Common myeloid progenitor, CD34-positive (primary cell): Measurements from ENCODE around the gene RAB9A.

Experiments
- CTCF ChIA-PET: fragments of 350-600 bp; sonication (Branson Sonifier 250); formaldehyde crosslinking; loops from one replicate; lab custom pipeline; 2021; ENCODE audit warnings: antibody characterized with exemption; lab: Charles Lee
- POLR2A ChIA-PET: fragments of 350-600 bp; sonication (Branson Sonifier 250); formaldehyde crosslinking; loops from one replicate; lab custom pipeline; 2021; ENCODE audit warnings: antibody characterized with exemption; lab: Charles Lee
- DNase-seq, 3 donors: peaks; one replicate each; pipeline versions ENCODE4 v3.0.0 to v3.0.0-alpha.2; 2013
- H3K27ac ChIP-seq, 2 experiments: 1 replicate in 1 of 2; 2 replicates in 1 of 2; pipeline ENCODE4 v1.7.0; 2013; ENCODE audit warnings: inconsistent platforms in 2 of 2, low read length in 2 of 2, mild to moderate bottlenecking in 2 of 2, low read depth in 1 of 2, moderate library complexity in 1 of 2; ENCODE audit not compliant: severe bottlenecking in 2 of 2, insufficient read depth in 1 of 2, poor library complexity in 1 of 2
- H3K27me3 ChIP-seq, 5 experiments: replicated peaks in 2 of 5; 1 replicate in 3 of 5; 2 replicates in 2 of 5; pipeline versions ENCODE4 v1.6.1 to v1.7.0; 2013; ENCODE audit warnings: low read length in 4 of 5, mild to moderate bottlenecking in 2 of 5, moderate library complexity in 2 of 5, inconsistent platforms in 1 of 5; ENCODE audit not compliant: insufficient read depth in 5 of 5, control insufficient read depth in 4 of 5
- H3K36me3 ChIP-seq, 4 experiments: 1 replicate in 2 of 4; 2 replicates in 2 of 4; pipeline versions ENCODE4 v1.6.1 to v1.7.0; 2013; ENCODE audit warnings: low read length in 3 of 4, control low read depth in 1 of 4, mild to moderate bottlenecking in 1 of 4; ENCODE audit not compliant: control insufficient read depth in 4 of 4, insufficient read depth in 4 of 4
- H3K4me1 ChIP-seq, 4 experiments: 1 replicate in 3 of 4; 2 replicates in 1 of 4; pipeline versions ENCODE4 v1.6.1 to v1.7.1; 2013; ENCODE audit warnings: low read length in 3 of 4, mild to moderate bottlenecking in 3 of 4, control low read depth in 1 of 4, inconsistent platforms in 1 of 4, moderate library complexity in 1 of 4; ENCODE audit not compliant: control insufficient read depth in 4 of 4, insufficient read depth in 4 of 4; ENCODE audit errors: control extremely low read depth in 1 of 4
- H3K4me3 ChIP-seq, 7 experiments: 1 replicate in 4 of 7; 2 replicates in 3 of 7; pipeline versions ENCODE4 v1.5.1 to v1.7.0; 2013; ENCODE audit warnings: mild to moderate bottlenecking in 7 of 7, low read length in 6 of 7, moderate library complexity in 6 of 7, inconsistent platforms in 2 of 7, low read depth in 2 of 7, control low read depth in 1 of 7; ENCODE audit not compliant: insufficient read depth in 4 of 7, control insufficient read depth in 1 of 7; ENCODE audit errors: extremely low read depth in 1 of 7
- H3K9me3 ChIP-seq, 5 experiments: 1 replicate in 4 of 5; 2 replicates in 1 of 5; pipeline versions ENCODE4 v1.6.1 to v1.7.1; 2013; ENCODE audit warnings: low read length in 4 of 5, mild to moderate bottlenecking in 2 of 5, inconsistent platforms in 1 of 5, low read depth in 1 of 5, moderate library complexity in 1 of 5; ENCODE audit not compliant: control insufficient read depth in 4 of 5, insufficient read depth in 2 of 5; ENCODE audit errors: control extremely low read depth in 1 of 5
- WGBS: methylation state at CpG from one replicate; pipeline ENCODE4 v1.1.5; 2013; ENCODE audit not compliant: insufficient coverage; 5-methylcytosine and 5-hydroxymethylcytosine counted together

RAB9A gene

DNA sequence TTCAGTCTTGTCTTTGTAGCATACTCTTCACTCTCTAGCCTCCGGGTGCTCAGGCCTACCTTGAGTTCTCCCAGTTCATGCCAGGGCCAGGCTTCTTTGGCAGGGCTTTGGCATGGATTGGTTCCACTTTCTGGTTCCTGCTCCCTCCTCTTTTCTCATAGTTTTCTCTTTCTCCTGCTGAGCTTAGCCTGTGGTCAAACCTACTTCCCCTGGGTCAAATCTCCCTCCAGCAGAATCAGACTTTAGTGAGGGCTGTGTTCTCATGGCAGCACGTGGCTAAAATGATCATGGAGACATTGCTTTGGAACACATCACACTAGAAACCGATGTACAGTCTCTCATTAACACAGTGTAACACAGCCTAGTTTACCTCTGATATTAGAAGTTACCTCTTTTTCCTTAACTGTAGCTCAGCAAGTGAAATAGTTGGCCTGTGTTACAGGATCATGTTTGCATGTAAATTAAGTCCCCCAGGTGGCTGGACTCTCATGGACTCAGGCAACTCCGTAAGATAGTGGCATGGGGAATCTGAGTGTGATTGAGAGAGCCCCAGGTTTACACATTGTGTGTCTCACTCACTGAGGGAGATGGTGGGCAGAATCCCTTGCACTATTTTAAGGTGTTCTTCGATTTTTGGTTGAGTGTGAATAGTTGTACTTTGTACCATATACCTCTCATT is 13.3 kb downstream of the RAB9A start:
- POLR2A ChIA-PET, result no interaction called here
- no peak overlapping the region for H3K4me3 ChIP-seq
- H3K9me3 ChIP-seq, result no peaks in the 10 kb centered on the region
- no peak for DNase-seq
- CTCF ChIA-PET, result interaction anchor here (0.6 kb wide), 1 partner anchor 23 kb away, joined by 3 read pairs; no protein-coding TSS in a partner anchor
- peaks cover 0 to 3% (median 1%) of the 10 kb centered on the region in 4 experiments for H3K36me3 ChIP-seq
- H3K27me3 ChIP-seq, result peaks cover 0 to 3% (median 0%) of the 10 kb centered on the region in 5 experiments
- WGBS, result 58% methylated on average over 3 of the region's 5 CpGs
- H3K27ac ChIP-seq, result no peak overlapping the region
- H3K4me1 ChIP-seq, result peaks cover 10 to 21% (median 16%) of the 10 kb centered on the region in 4 experiments

GRCh38 chrX:13703135-13703534 is 14.2 kb downstream of the RAB9A start:
- H3K4me1 ChIP-seq, result peaks cover 5 to 15% (median 7%) of the 10 kb centered on the region in 4 experiments
- ChIA-PET POLR2A (no interaction called here), CTCF (no interaction called here)

GRCh38 chrX:13703589-13703988 is 14.7 kb downstream of the RAB9A start:
- WGBS, result 83% methylated on average over 3 of the region's 3 CpGs
- Histone ChIP-seq H3K4me1 (peaks cover 3 to 11% (median 6%) of the 10 kb centered on the region in 4 experiments), H3K9me3 (no peaks in the 10 kb centered on the region), H3K27ac (no peak overlapping the region), H3K27me3 (peaks cover 0 to 3% (median 0%) of the 10 kb centered on the region in 5 experiments), H3K4me3 (no peak overlapping the region), H3K36me3 (peaks cover 0 to 3% (median 1%) of the 10 kb centered on the region in 4 experiments)
- ChIA-PET CTCF (no interaction called here), POLR2A (no interaction called here)
- no peak for DNase-seq

More at GRCh38 chrX:13703135-13703534, 14.2 kb downstream of the RAB9A start:
- H3K9me3 ChIP-seq, result no peaks in the 10 kb centered on the region
- peaks cover 0 to 3% (median 0%) of the 10 kb centered on the region in 5 experiments for H3K27me3 ChIP-seq
- 80% methylated on average over 2 of the region's 3 CpGs for WGBS
- DNase-seq, result no peak
- no peak overlapping the region for H3K4me3 ChIP-seq
- peaks cover 0 to 3% (median 1%) of the 10 kb centered on the region in 4 experiments for H3K36me3 ChIP-seq
- no peak overlapping the region for H3K27ac ChIP-seq

GRCh38 chrX:13711141-13711540 is 22.2 kb downstream of the RAB9A start:
- POLR2A ChIA-PET, result no interaction called here
- H3K27me3 ChIP-seq, result no peaks in the 10 kb centered on the region
- WGBS, result 95% methylated on average over 4 of the region's 4 CpGs
- CTCF ChIA-PET, result interaction anchor here (0.8 to 1.0 kb wide), 2 partner anchors 11 to 28 kb away, joined by 3 read pairs; no protein-coding TSS in a partner anchor
- DNase-seq, result no peak
- peaks cover 2 to 18% (median 7%) of the 10 kb centered on the region in 4 experiments for H3K36me3 ChIP-seq
- no peak overlapping the region for H3K4me3 ChIP-seq
- no peaks in the 10 kb centered on the region for H3K4me1 ChIP-seq
- no peak overlapping the region for H3K27ac ChIP-seq
- no peaks in the 10 kb centered on the region for H3K9me3 ChIP-seq

DNA sequence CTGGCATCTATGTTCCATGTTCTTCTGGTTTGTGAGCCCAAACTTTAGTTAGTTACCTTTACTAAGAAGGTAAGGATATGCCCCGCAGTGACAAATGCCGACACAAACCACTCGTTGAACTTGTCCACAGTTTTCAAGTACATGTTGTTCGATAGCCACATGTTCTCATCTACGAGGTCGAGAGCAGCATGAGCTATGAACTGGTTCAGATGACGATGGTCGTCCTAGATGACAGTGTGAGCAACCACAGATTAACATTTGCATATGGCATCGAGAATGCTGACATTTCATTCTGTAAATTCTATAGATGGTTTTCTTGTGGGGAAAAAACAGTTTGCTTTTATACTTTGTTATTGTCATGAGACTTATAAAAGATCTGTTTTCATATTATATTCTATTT is 27.5 kb downstream of the RAB9A start:
- no peak overlapping the region for H3K27ac ChIP-seq
- H3K27me3 ChIP-seq, result no peaks in the 10 kb centered on the region
- no peak overlapping the region for H3K4me3 ChIP-seq
- ChIA-PET CTCF (interaction anchor here (1.5 kb wide), 1 partner anchor 17 kb away, joined by 3 read pairs; no protein-coding TSS in a partner anchor), POLR2A (no interaction called here)
- peaks cover 0 to 2% (median 0%) of the 10 kb centered on the region in 4 experiments for H3K4me1 ChIP-seq
- no peak for DNase-seq
- H3K36me3 ChIP-seq, result peaks cover 6 to 39% (median 22%) of the 10 kb centered on the region in 4 experiments
- no peaks in the 10 kb centered on the region for H3K9me3 ChIP-seq
- WGBS, result 96% methylated on average over 9 of the region's 9 CpGs

DNA sequence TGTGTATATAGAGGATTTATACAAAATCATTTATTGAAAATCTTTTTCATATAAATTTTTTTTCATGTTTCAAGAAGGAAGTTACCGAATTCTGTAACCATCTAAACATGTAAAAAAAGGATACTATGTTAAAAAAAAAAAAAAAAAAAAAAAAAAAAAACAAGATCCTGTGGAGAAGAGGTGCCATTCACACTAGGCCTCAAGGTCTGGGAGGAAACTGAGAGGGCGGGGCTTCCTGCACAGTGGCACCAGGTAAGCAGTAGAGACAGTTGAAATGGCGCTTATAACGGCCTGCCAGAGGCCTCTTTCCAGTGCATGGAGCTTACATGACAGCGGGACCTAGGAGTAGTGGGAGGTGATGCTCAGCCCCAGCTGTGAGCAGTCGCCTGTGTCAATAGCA is 28.0 kb downstream of the RAB9A start:
- no peak for DNase-seq
- ChIA-PET CTCF (interaction anchor here (1.5 kb wide), 1 partner anchor 17 kb away, joined by 3 read pairs; no protein-coding TSS in a partner anchor), POLR2A (no interaction called here)
- 84% methylated on average over 4 of the region's 6 CpGs for WGBS
- Histone ChIP-seq H3K9me3 (no peaks in the 10 kb centered on the region), H3K27ac (no peak overlapping the region), H3K36me3 (peaks cover 6 to 36% (median 20%) of the 10 kb centered on the region in 4 experiments), H3K4me3 (no peak overlapping the region), H3K27me3 (no peaks in the 10 kb centered on the region), H3K4me1 (peaks cover 0 to 4% (median 0%) of the 10 kb centered on the region in 4 experiments)
